BJ (cell line): ENCODE data around the gene PTTG1IP2. TPM values are rescaled to one million over a fixed set of nuclear protein-coding genes. Genes with fewer than 3 reads are reported as not detected.

Source experiments
- CTCF ChIA-PET: fragments of 350-600 bp; formaldehyde crosslinking; extraction: SDS; loops from one replicate; lab custom pipeline; 2021; ENCODE audit warnings: antibody characterized with exemption, inconsistent platforms; lab: Yijun Ruan, JAX
- POLR2A ChIA-PET: fragments of 300-600 bp; sonication (Branson Sonifier 250); formaldehyde crosslinking; extraction: SDS; loops from one replicate; lab custom pipeline; 2021; ENCODE audit warnings: antibody characterized with exemption; lab: Charles Lee
- DNase-seq: peaks from one replicate; pipeline ENCODE4 v3.0.0-alpha.2; 2011; ENCODE audit warnings: low read depth
- H3K27me3 ChIP-seq: 2 replicates; pipeline ENCODE4 v1.6.0; 2011; ENCODE audit warnings: low read length; ENCODE audit not compliant: control insufficient read depth, insufficient read depth
- H3K36me3 ChIP-seq: 2 replicates; pipeline ENCODE4 v1.5.1; 2011; ENCODE audit warnings: low read length; ENCODE audit not compliant: control insufficient read depth, insufficient read depth
- H3K4me3 ChIP-seq: 2 replicates; pipeline ENCODE4 v1.5.1; 2011; ENCODE audit warnings: low read depth, mild to moderate bottlenecking, control low read depth, low read length
- polyA plus RNA-seq: library from polyadenylated mRNA; depleted of rRNA; stranded (reverse); fragments of >200 nt; gene quantifications from 2 replicates; pipeline ENCODE4 v1.2.3, GENCODE V29; 2011
- TF ChIP-seq, protein P1 (sequence below): IDR thresholded peaks from 2 replicates; pipeline ENCODE4 v1.5.1; 2011; ENCODE audit warnings: low read depth, mild to moderate bottlenecking, control low read depth, inconsistent platforms, low read length, moderate library complexity; ENCODE audit not compliant: insufficient read depth

The PTTG1IP2 gene
- polyA plus RNA-seq, 1 experiment = not detected

DNA sequence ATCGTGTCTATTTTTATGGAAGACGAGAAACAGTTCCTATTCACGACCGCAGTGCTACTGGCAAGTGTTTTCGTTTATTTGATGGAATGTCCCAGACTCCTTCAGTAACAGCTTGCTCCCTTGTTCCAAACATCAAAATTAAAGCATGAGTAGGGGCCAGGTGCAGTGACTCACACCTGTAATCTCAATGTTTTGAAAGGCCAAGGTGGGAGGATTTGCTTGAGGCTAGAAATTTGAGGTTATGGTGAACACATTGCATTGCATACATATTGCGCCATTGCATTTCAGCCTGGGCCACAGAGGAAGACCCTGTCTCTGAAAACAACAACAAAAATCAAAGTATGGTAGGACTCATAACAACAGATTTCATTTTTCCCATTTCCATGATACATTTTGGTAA is 22.8 kb downstream of the PTTG1IP2 start:
- ChIA-PET POLR2A (no interaction called here), CTCF (interaction anchor here (1.0 kb wide), 1 partner anchor 37 kb away, joined by 3 read pairs; no protein-coding TSS in a partner anchor)
- TF ChIP-seq, protein P1, sequence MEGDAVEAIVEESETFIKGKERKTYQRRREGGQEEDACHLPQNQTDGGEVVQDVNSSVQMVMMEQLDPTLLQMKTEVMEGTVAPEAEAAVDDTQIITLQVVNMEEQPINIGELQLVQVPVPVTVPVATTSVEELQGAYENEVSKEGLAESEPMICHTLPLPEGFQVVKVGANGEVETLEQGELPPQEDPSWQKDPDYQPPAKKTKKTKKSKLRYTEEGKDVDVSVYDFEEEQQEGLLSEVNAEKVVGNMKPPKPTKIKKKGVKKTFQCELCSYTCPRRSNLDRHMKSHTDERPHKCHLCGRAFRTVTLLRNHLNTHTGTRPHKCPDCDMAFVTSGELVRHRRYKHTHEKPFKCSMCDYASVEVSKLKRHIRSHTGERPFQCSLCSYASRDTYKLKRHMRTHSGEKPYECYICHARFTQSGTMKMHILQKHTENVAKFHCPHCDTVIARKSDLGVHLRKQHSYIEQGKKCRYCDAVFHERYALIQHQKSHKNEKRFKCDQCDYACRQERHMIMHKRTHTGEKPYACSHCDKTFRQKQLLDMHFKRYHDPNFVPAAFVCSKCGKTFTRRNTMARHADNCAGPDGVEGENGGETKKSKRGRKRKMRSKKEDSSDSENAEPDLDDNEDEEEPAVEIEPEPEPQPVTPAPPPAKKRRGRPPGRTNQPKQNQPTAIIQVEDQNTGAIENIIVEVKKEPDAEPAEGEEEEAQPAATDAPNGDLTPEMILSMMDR = no peak
- DNase-seq = no peak
- Histone ChIP-seq H3K4me3 (no peak overlapping the region), H3K36me3 (no peaks in the 10 kb centered on the region), H3K27me3 (no peaks in the 10 kb centered on the region)

DNA sequence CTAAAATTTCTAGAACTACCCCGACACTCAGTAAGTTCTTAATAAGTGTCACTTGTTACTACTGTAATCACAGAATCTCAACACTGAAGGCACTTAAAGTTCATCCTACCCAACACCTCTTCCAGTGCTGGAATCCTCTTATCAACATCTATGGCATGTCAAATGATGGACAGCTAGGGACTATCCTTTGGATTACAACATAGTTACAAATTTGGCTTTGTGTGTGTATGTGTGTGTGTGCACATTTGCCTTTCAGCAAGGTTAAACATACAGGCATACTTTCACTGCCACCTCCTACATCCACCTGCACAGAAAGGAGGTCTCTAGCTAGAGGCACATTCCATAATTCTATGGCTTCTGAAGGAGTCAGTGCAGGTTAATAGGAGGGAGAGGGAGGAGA is 25.8 kb downstream of the PTTG1IP2 start:
- ChIA-PET CTCF (no interaction called here), POLR2A (no interaction called here)
- TF ChIP-seq, protein P1 = no peak
- Histone ChIP-seq H3K36me3 (no peaks in the 10 kb centered on the region), H3K27me3 (no peaks in the 10 kb centered on the region), H3K4me3 (no peak overlapping the region)
- DNase-seq = no peak

DNA sequence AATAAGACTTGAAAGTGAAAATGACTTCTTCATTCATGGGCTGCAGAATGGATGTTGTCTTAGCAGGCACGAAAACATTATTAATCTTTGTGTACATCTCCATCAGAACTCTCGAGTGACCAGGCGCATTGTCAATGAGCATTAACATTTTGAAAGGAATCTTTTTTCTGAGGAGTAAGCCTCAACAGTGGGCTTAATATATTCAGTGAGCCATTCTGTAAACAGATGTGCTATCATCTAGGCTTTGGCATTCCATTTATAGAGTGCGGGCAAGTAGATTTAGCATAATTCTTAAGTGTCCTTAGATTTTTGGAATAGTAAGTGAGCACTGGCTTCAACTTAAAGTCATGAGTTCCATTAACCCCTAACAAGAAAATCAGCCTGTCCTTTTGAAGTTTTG is 33.1 kb downstream of the PTTG1IP2 start:
- TF ChIP-seq, protein P1 = no peak
- Histone ChIP-seq H3K36me3 (no peaks in the 10 kb centered on the region), H3K4me3 (no peak overlapping the region), H3K27me3 (no peaks in the 10 kb centered on the region)
- ChIA-PET CTCF (no interaction called here), POLR2A (no interaction called here)
- DNase-seq = no peak

DNA sequence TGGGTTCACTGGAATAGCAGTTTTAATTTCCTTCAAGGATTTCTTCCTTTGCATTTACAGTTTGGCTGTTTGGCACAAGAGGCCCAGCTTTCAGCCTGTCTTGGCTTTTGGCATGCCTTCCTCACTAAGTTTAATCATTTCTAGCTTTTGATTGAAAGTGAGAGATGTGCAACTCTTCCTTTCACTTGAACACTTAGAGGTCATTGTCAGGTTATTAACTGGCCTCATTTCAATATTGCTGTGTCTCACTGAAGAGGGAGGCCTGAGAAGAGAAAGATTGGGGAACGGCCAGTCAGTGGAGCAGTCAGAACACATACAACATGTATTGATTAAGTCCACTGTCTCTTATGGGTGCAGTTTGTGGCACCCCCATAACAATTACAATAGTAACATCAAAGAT is 33.9 kb downstream of the PTTG1IP2 start:
- ChIA-PET CTCF (no interaction called here), POLR2A (no interaction called here)
- TF ChIP-seq, protein P1 = no peak
- H3K36me3 ChIP-seq = no peaks in the 10 kb centered on the region
- H3K4me3 ChIP-seq = no peak overlapping the region
- H3K27me3 ChIP-seq = no peaks in the 10 kb centered on the region
- no peak for DNase-seq

DNA sequence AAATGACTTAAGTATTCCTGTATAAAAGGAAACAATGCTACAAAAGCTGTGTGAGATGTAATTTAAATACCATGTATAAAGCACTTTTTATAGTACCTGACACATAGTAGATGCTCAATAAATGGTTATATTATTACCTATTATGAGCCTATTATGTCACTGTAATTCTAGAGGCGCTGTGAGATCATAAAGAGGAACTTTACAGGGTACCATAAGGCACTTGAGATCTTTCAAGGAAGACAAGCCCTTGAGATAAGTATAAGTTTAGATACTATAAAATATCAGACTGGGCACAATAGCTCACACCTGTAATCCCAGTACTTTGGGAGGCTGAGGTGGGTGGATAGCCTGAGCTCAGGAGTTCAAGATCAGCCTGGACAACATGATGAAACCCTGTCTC is 38.3 kb downstream of the PTTG1IP2 start:
- DNase-seq = no peak
- TF ChIP-seq, protein P1 = no peak
- Histone ChIP-seq H3K36me3 (no peaks in the 10 kb centered on the region), H3K4me3 (no peak overlapping the region), H3K27me3 (no peaks in the 10 kb centered on the region)
- ChIA-PET CTCF (interaction anchor here (0.6 to 0.8 kb wide), 2 partner anchors 16 to 53 kb away, joined by 3 read pairs; no protein-coding TSS in a partner anchor), POLR2A (no interaction called here)
